Choroid plexus epithelial cell (primary cell): Measurements from ENCODE around the gene MT1G.
A peak's percentile ranks its signal among the peaks of the same experiment; 100 is the strongest.

ENCODE experiments used
- DNase-seq: peaks from one replicate; pipeline ENCODE4 v3.0.0-alpha.2; 2010; ENCODE audit warnings: low read depth
- H3K4me3 ChIP-seq: 2 replicates; pipeline ENCODE4 v1.5.1; 2011; ENCODE audit warnings: low read depth, mild to moderate bottlenecking, control low read depth, low read length, moderate library complexity
- TF ChIP-seq, protein P1 (sequence below): conservative IDR thresholded peaks from 2 replicates; pipeline ENCODE4 v1.5.1; 2011; ENCODE audit warnings: low read depth, mild to moderate bottlenecking, control low read depth, inconsistent platforms, low read length, moderate library complexity

MT1G gene

DNA sequence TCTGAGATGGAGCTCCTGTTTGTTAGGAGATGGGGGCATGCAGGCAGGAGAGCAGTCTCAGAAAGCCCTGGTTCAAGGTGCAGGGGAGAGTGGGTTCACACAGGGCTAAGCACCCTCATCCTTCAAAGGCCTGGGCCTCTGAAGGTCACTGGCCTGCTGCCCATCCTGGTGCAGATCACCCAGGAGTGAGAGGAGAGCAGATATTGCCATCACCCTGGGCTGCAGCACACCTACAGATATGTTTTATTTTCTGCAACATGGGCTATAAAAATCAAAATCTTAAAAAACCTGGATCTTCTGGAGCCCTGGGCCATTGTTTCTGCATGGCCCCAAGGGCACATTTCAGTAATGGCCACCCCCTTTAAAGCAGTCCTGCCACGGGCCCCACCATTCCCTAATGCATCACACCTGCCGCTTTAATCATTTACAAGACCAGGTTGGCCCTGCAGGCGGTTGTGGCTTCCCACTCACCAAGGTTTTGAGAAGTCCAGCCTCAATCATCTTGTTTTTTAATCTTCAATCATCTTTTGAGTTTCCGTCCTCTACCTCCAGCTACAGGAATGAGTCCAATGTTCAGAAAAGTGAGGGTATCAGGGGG is 41.7 kb upstream of the MT1G start:
- TF ChIP-seq, protein P1, sequence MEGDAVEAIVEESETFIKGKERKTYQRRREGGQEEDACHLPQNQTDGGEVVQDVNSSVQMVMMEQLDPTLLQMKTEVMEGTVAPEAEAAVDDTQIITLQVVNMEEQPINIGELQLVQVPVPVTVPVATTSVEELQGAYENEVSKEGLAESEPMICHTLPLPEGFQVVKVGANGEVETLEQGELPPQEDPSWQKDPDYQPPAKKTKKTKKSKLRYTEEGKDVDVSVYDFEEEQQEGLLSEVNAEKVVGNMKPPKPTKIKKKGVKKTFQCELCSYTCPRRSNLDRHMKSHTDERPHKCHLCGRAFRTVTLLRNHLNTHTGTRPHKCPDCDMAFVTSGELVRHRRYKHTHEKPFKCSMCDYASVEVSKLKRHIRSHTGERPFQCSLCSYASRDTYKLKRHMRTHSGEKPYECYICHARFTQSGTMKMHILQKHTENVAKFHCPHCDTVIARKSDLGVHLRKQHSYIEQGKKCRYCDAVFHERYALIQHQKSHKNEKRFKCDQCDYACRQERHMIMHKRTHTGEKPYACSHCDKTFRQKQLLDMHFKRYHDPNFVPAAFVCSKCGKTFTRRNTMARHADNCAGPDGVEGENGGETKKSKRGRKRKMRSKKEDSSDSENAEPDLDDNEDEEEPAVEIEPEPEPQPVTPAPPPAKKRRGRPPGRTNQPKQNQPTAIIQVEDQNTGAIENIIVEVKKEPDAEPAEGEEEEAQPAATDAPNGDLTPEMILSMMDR, result no peak
- no peak for DNase-seq

DNA sequence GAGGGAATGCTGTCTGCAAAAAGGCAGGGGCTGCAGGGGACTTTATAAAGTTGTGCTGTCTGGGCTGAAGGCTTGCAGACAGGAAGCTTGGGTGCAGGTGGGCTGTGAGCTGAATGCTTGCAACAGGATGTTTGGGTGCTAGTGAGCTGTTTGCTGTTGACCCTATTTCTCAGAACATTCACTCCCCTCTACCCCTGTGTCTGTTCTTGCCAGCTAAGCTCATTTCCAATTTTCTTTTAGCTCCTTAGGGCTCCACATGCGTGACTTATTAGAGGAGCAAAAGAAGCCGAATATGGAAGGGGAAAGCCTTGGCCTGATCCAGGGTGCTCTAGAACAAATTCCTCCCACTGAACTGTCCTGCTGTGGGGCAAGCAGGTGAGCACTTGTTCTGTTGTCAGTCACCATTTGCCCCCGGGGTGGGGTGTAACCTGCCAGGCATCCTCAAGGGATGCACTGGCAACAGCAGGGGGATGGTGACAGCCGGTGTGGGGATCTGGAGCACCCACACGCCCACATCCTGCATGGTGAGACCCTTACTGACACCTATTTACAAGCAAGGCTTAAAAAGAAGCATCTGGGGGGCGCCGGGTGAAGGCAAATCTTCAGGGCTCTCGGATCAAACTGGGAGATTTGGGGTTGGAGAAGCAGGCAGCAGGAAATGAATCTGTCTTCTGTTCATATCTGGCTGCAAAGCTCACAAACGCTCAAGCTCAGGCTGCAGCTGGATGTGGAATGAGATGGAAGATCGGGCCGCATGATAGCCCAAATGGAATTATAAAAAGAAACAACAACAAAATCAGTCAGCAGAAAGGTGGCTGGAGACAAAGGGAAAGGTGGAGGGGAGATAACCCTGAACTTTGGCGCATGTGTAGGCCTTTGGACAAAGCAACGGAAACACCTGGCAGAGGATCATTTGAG is 40.9 kb upstream of the MT1G start:
- no peak for DNase-seq
- H3K4me3 ChIP-seq, result no peak overlapping the region
- TF ChIP-seq, protein P1, result no peak

More for the DNA sequence above, 41.7 kb upstream of the MT1G start:
- H3K4me3 ChIP-seq, result no peak overlapping the region

DNA sequence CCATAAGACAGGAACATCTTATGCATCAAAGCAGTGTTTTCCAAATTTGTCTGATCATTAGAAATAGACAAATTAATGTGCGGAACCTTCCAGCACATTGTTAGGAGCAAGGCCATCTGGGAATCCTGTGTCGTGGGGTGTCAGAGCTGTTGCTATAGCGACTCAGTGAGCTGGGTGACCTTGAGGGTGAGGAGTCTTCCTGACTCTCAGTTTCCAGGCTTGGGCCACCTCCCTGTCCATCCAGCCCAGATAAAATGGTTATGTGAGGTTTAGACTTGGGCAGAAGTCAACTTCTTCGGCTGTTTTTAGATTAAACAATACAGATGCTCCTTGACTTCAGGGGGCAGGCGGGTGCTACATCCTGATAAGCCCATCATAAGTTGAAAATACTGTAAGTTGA is 35.0 kb upstream of the MT1G start:
- TF ChIP-seq, protein P1, result no peak
- no peak for DNase-seq
- H3K4me3 ChIP-seq, result no peak overlapping the region

DNA sequence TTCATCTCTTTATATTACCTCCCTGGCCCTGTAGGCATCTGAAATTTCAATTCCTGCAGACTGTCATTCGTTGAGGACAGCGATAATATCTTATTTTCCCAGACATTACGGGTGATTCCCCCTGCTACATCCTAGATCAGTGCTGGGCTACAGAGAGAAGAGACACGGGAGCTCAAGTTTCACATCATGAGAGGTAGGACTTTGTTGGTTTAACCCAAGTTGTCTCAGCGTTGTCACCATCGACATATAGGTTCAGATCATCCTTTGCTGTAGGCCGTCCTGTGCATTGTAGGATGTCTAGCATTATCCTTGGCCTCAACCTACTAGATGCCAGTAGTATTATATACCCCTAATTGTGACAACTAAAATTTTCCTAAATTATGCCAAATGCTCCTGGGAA is 33.7 kb upstream of the MT1G start:
- no peak for DNase-seq
- H3K4me3 ChIP-seq, result no peak overlapping the region
- TF ChIP-seq, protein P1, result no peak

DNA sequence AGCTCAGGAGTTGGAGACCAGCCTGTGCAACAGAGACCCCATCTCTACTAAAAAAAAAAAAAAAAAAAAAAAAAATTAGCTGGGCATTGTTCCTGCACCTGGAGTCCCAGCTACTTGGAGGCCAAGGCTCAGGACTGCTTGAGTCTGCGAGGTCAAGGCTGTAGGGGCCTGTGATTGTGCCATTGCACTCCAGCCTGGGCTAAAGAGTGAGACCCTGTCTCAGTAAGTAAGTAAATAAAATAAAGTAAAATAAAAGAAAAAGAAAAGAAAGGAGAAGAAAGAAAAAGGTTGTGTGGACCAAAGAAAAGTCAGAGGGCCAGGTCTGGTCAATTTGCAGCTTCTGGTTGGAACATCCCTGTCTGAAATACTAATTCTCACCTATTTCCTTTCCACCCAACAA is 32.8 kb upstream of the MT1G start:
- DNase-seq, result no peak
- TF ChIP-seq, protein P1, result no peak
- H3K4me3 ChIP-seq, result no peak overlapping the region

DNA sequence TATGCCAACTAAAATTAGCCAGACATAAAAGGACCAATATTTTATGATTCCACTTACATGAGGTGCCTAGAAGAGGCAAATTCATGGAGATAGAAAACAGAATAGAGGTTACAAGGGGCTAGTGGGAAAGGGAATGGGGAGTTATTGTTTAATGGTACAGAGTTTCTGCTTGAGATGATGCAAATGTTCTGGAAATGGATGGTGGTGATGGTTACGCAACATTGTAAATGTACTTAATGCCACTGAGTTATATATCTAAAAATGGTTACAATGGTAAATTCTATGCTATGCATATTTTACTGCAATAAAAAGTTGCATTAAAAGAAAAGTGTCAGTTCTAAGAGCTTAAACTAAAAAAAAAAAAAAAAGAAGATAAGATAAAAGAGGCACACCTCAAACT is 32.3 kb upstream of the MT1G start:
- TF ChIP-seq, protein P1, result no peak
- H3K4me3 ChIP-seq, result no peak overlapping the region
- DNase-seq, result peak; percentile 37
